B cell (primary cell): ENCODE results near the gene ZNF592. TPM values are rescaled to one million over a fixed set of nuclear protein-coding genes. Genes with fewer than 3 reads are reported as not detected.
A peak's percentile ranks its signal among the peaks of the same experiment; 100 is the strongest.
"Not testable (repeated sequence)": the region's sequence is repeated elsewhere in the genome, so short reads cannot be mapped to it uniquely, and the experiment has no call there.

Source experiments
- ATAC-seq: fragments of 200-7000 bp; cut with Tn5 transposase; one replicate; pipeline ENCODE4 v1.10.0; 2021; ENCODE audit warnings: low read depth, mild to moderate bottlenecking, moderate number of reproducible peaks, moderate library complexity
- CTCF ChIA-PET: fragments of 350-600 bp; sonication (Branson Sonifier 250); formaldehyde crosslinking; loops from one replicate; lab custom pipeline; 2021; ENCODE audit warnings: antibody characterized with exemption, inconsistent platforms; lab: Charles Lee
- POLR2A ChIA-PET: fragments of 350-600 bp; sonication (Branson Sonifier 250); formaldehyde crosslinking; loops from one replicate; lab custom pipeline; 2021; ENCODE audit warnings: antibody characterized with exemption; lab: Charles Lee
- DNase-seq: peaks from one replicate; pipeline ENCODE4 v3.0.0; 2013
- H2AFZ ChIP-seq: 2 replicates; pipeline ENCODE4 v1.6.1; 2012; ENCODE audit warnings: mild to moderate bottlenecking, low read depth, low read length; ENCODE audit not compliant: insufficient read depth, poor library complexity, severe bottlenecking
- H3K27ac ChIP-seq, 2 donors: 1 replicate in 1 of 2; 2 replicates in 1 of 2; pipeline ENCODE4 v1.5.1; 2012 to 2013; ENCODE audit warnings: low read length in 2 of 2, mild to moderate bottlenecking in 2 of 2, moderate library complexity in 1 of 2
- H3K27me3 ChIP-seq, 4 experiments: fragments of 200-600 bp in 1 of 4; sonication (generic) in 1 of 4; replicated peaks in 1 of 4; 1 replicate in 2 of 4; 2 replicates in 2 of 4; pipeline versions ENCODE4 v1.6.1 to v1.7.0; 2013 to 2016; ENCODE audit warnings: low read length in 3 of 4, mild to moderate bottlenecking in 2 of 4, mixed read lengths in 1 of 4, moderate library complexity in 1 of 4; ENCODE audit not compliant: insufficient read depth in 4 of 4, control insufficient read depth in 3 of 4; ENCODE audit errors: control extremely low read depth in 1 of 4
- H3K36me3 ChIP-seq, 2 experiments: replicated peaks in 1 of 2; 1 replicate in 1 of 2; 2 replicates in 1 of 2; pipeline versions ENCODE4 v1.6.1 to v1.7.1; 2013; ENCODE audit warnings: low read length in 1 of 2; ENCODE audit not compliant: insufficient read depth in 2 of 2, control insufficient read depth in 1 of 2; ENCODE audit errors: control extremely low read depth in 1 of 2, extremely low read depth in 1 of 2
- H3K4me1 ChIP-seq, 2 donors: fragments of 200-600 bp in 1 of 2; sonication (generic) in 1 of 2; 1 replicate in 1 of 2; 2 replicates in 1 of 2; pipeline versions ENCODE4 v1.5.1 to v1.6.1; 2013 to 2017; ENCODE audit warnings: low read length in 2 of 2; ENCODE audit not compliant: control insufficient read depth in 2 of 2, insufficient read depth in 2 of 2
- H3K4me2 ChIP-seq: replicated peaks from 2 replicates; pipeline ENCODE3; 2012; ENCODE audit warnings: mild to moderate bottlenecking, low read depth, low read length; ENCODE audit not compliant: poor library complexity, severe bottlenecking
- H3K4me3 ChIP-seq, 5 experiments: fragments of 200-600 bp in 1 of 5; sonication (generic) in 1 of 5; 1 replicate in 3 of 5; 2 replicates in 2 of 5; pipeline versions ENCODE4 v1.5.1 to v1.7.0; 2011 to 2016; ENCODE audit warnings: low read length in 4 of 5, mild to moderate bottlenecking in 4 of 5, low read depth in 2 of 5, control low read depth in 1 of 5, moderate library complexity in 1 of 5; ENCODE audit not compliant: insufficient read depth in 1 of 5; ENCODE audit errors: control extremely low read depth in 1 of 5, extremely low read depth in 1 of 5
- H3K79me2 ChIP-seq: fragments of 200-600 bp; sonication (generic); one replicate; pipeline ENCODE4 v1.6.0; 2016; ENCODE audit warnings: low read length; ENCODE audit not compliant: control insufficient read depth, insufficient read depth
- H3K9ac ChIP-seq: fragments of 200-600 bp; sonication (generic); 2 replicates; pipeline ENCODE4 v1.6.1; 2017; ENCODE audit warnings: mild to moderate bottlenecking, low read length, moderate library complexity
- H3K9me3 ChIP-seq, 3 donors: one replicate each; pipeline versions ENCODE4 v1.6.1 to v1.7.1; 2013; ENCODE audit warnings: low read length in 2 of 3; ENCODE audit not compliant: control insufficient read depth in 2 of 3, insufficient read depth in 1 of 3; ENCODE audit errors: control extremely low read depth in 1 of 3
- H4K20me1 ChIP-seq: 2 replicates; pipeline ENCODE4 v1.6.0; 2012; ENCODE audit warnings: mild to moderate bottlenecking, low read length; ENCODE audit not compliant: insufficient read depth, control insufficient read depth, poor library complexity, severe bottlenecking
- H3K27ac Mint-ChIP-seq: one replicate; pipeline ENCODE4 v1.8.0; 2021; ENCODE audit warnings: mixed read lengths
- H3K27me3 Mint-ChIP-seq: one replicate; pipeline ENCODE4 v1.8.0; 2021; ENCODE audit warnings: mixed read lengths
- H3K4me1 Mint-ChIP-seq: one replicate; pipeline ENCODE4 v1.8.0; 2021; ENCODE audit warnings: mixed read lengths
- H3K4me3 Mint-ChIP-seq: one replicate; pipeline ENCODE4 v1.8.0; 2021; ENCODE audit warnings: mixed read lengths
- H3K9me3 Mint-ChIP-seq: one replicate; pipeline ENCODE4 v1.8.0; 2022; ENCODE audit warnings: mixed read lengths; ENCODE audit not compliant: insufficient read depth
- CTCF ChIP-seq: fragments of 200-600 bp; IDR thresholded peaks from one replicate; pipeline ENCODE4 v1.8.0; 2022; ENCODE audit warnings: antibody characterized with exemption, mild to moderate bottlenecking
- EZH2 ChIP-seq: IDR thresholded peaks from 2 replicates; pipeline ENCODE4 v1.6.1; 2012; ENCODE audit warnings: borderline replicate concordance, low read depth, mild to moderate bottlenecking, moderate library complexity, low read length; ENCODE audit not compliant: insufficient read depth, poor library complexity, severe bottlenecking
- WGBS: methylation state at CpG from one replicate; pipeline ENCODE4 v1.1.5; 2013; ENCODE audit warnings: missing lambda C conversion rate; ENCODE audit not compliant: insufficient coverage; 5-methylcytosine and 5-hydroxymethylcytosine counted together
- intact Hi-C: fragments of 100-400 bp; cut with micrococcal nuclease; formaldehyde crosslinking; loops from one replicate; pipeline ENCODE4 v1.10.0; 2022
- polyA plus RNA-seq: library from polyadenylated mRNA; depleted of rRNA; stranded (reverse); fragments of >200 nt; gene quantifications from 2 replicates; pipeline ENCODE4 v1.2.3, GENCODE V29; 2012
- total RNA-seq, 2 donors: library from RNA; stranded (reverse); fragments of 120-200 nt in 1 of 2; gene quantifications; 1 replicate in 1 of 2; 2 replicates in 1 of 2; pipeline versions ENCODE4 v1.2.3 to v1.2.4, GENCODE V29; 2013 to 2022

ZNF592 gene
- total and polyA plus RNA-seq, 2 donors (not counting 1 experiment from before 2014, with no cell fraction given), result 35.8 to 64.4 TPM

GRCh38 chr15:84845631-84846030, 97.2 kb downstream of the ZNF592 start:
- H3K4me3 ChIP-seq, H3K4me3 Mint-ChIP-seq, H3K4me1 ChIP-seq, H3K4me1 Mint-ChIP-seq, H3K27me3 Mint-ChIP-seq, POLR2A ChIA-PET, ATAC-seq, H3K9me3 Mint-ChIP-seq, H3K36me3 ChIP-seq, H3K27ac ChIP-seq, H3K27me3 ChIP-seq, H3K79me2 ChIP-seq, H2AFZ ChIP-seq, H4K20me1 ChIP-seq, H3K27ac Mint-ChIP-seq, H3K9ac ChIP-seq, H3K4me2 ChIP-seq: not testable (repeated sequence)
- WGBS, result 80% methylated on average over 3 of the region's 7 CpGs
- TF ChIP-seq CTCF, result peak; percentile 72
- intact Hi-C loops, result loop anchor here (1.0 to 5.0 kb wide), 2 partner anchors 82 to 165 kb away; no protein-coding TSS in a partner anchor
- peak; percentile 23 for DNase-seq
- H3K9me3 ChIP-seq, result peaks cover 7 to 19% (median 15%) of the 10 kb centered on the region in 3 donors
- CTCF ChIA-PET, result interaction anchor here (1.0 to 1.7 kb wide), 6 partner anchors 17 to 199 kb away, joined by 3 to 5 read pairs (median 4); no protein-coding TSS in a partner anchor

- H3K27ac ChIP-seq, result no peak overlapping the region
- intact Hi-C loops, result loop anchor here (5.0 kb wide), 1 partner anchor 81 kb away; no protein-coding TSS in a partner anchor
- H3K9ac ChIP-seq, result no peak overlapping the region
- no peak overlapping the region for H3K4me2 ChIP-seq
- Mint-ChIP-seq H3K4me3 (no peak overlapping the region), H3K27me3 (peaks cover 4% of the 10 kb centered on the region), H3K27ac (no peak overlapping the region), H3K9me3 (peaks cover 8% of the 10 kb centered on the region), H3K4me1 (no peaks in the 10 kb centered on the region)
- H4K20me1 ChIP-seq, result no peaks in the 10 kb centered on the region
- no peaks in the 10 kb centered on the region for H3K36me3 ChIP-seq
- ChIA-PET POLR2A (no interaction called here), CTCF (interaction anchor here (1.4 kb wide), 1 partner anchor 80 kb away, joined by 3 read pairs; no protein-coding TSS in a partner anchor)
- no peak for DNase-seq
- TF ChIP-seq EZH2 (no peak), CTCF (no peak)
- no peaks in the 10 kb centered on the region for H3K79me2 ChIP-seq
- WGBS, result no CpG with 5 or more reads among the region's 1 CpG
- no peak overlapping the region for H2AFZ ChIP-seq
- no peak overlapping the region for H3K4me3 ChIP-seq
- peaks cover 7 to 19% (median 15%) of the 10 kb centered on the region in 3 donors for H3K9me3 ChIP-seq
- no peaks in the 10 kb centered on the region for H3K4me1 ChIP-seq
- ATAC-seq, result no peak
- no peaks in the 10 kb centered on the region for H3K27me3 ChIP-seq
These were observed 97.9 kb downstream of the ZNF592 start for GRCh38 chr15:84846269-84846668.
